Psoas muscle (tissue), 8 donors: ENCODE measurements around the gene ANKRD30B. TPM values are rescaled to one million over a fixed set of nuclear protein-coding genes. Genes with fewer than 3 reads are reported as not detected.
"Not testable (repeated sequence)": the region's sequence is repeated elsewhere in the genome, so short reads cannot be mapped to it uniquely, and the experiment has no call there.

Experiments used
- ATAC-seq, 4 donors: fragments of 200-7000 bp; cut with Tn5 transposase; one replicate each; pipeline ENCODE4 v1.9.1; 2020; ENCODE audit warnings: moderate library complexity in 3 of 4, mild to moderate bottlenecking in 2 of 4
- DNase-seq, 2 donors: peaks; one replicate each; pipeline ENCODE4 v3.0.0-alpha.2; 2020
- H3K27ac ChIP-seq: fragments of 200-600 bp; one replicate; pipeline ENCODE4 v1.8.0; 2022
- H3K27me3 ChIP-seq, 3 donors: fragments of 200-600 bp in 1 of 3; one replicate each; pipeline versions ENCODE4 v1.6.1 to v1.8.0; 2013 to 2022; ENCODE audit warnings: low read length in 2 of 3, mild to moderate bottlenecking in 2 of 3, moderate library complexity in 1 of 3; ENCODE audit not compliant: insufficient read depth in 3 of 3
- H3K36me3 ChIP-seq, 2 donors: fragments of 200-600 bp in 1 of 2; one replicate each; pipeline versions ENCODE4 v1.6.1 to v1.8.0; 2013 to 2022; ENCODE audit warnings: low read depth in 1 of 2, mild to moderate bottlenecking in 1 of 2, moderate library complexity in 1 of 2; ENCODE audit not compliant: insufficient read depth in 1 of 2
- H3K4me1 ChIP-seq: fragments of 200-600 bp; one replicate; pipeline ENCODE4 v1.8.0; 2022
- H3K4me3 ChIP-seq: fragments of 200-600 bp; one replicate; pipeline ENCODE4 v1.8.0; 2022; ENCODE audit warnings: mild to moderate bottlenecking
- H3K9me3 ChIP-seq: fragments of 200-600 bp; one replicate; pipeline ENCODE4 v1.8.0; 2022
- CTCF ChIP-seq: fragments of 200-600 bp; IDR thresholded peaks from one replicate; pipeline ENCODE4 v1.8.0; 2022; ENCODE audit warnings: antibody characterized with exemption
- WGBS, 3 donors: extraction: QIAGEN DNeasy Blood & Tissue Kit; methylation state at CpG; one replicate each; pipeline versions ENCODE4 v1.1.6 to v1.1.7; 2013; 5-methylcytosine and 5-hydroxymethylcytosine counted together
- intact Hi-C, 2 donors: fragments of 100-400 bp; cut with DNase I; formaldehyde crosslinking; loops; one replicate each; pipeline versions ENCODE4 v1.11.0 to v1.14.2; 2022
- long read RNA-seq, 2 donors: library from polyadenylated mRNA; unstranded; transcript quantifications; one replicate each; pipeline ENCODE4 v2.0.0, GENCODE V29; 2021
- polyA plus RNA-seq, 3 donors: library from polyadenylated mRNA; stranded (reverse); fragments of 200-250 nt; gene quantifications; one replicate each; pipeline ENCODE4 v1.2.3, GENCODE V29; 2013
- total RNA-seq, 4 donors: library from RNA; stranded (reverse); fragmentation: NEBNext Ultra II Directional in 2 of 4; extraction: Animal tissue kit (Norgen Biotek cat#: 25700) in 2 of 4; gene quantifications; one replicate each; pipeline versions ENCODE4 v1.2.1 to v1.2.4, GENCODE V29; 2021 to 2023
- donor health status: healthy with polysubstance abuse.
- donor health status: DM: no; HTN: no; CAD: no; lungs with moderate emphysema.
- donor health status: Bipolar disorder and iron deficiency.
- donor health status: healthy.
- donor health status: DM: yes; HTN: yes; CAD: no.
- donor health status: DM: no; HTN: no; CAD: no.
- donor health status: DM: no; HTN: no; CAD: no.
- donor health status: DM: yes; HTN: yes; CAD: no.

The ANKRD30B gene
- under 1 TPM in 1 of 4 donors, not detected in 3; 0.04 TPM for total RNA-seq
- under 1 TPM in 1 of 3 donors, not detected in 2; 0.10 TPM for polyA plus RNA-seq
- long read RNA-seq, donor 1: 0 reads
- long read RNA-seq, donor 2: 0 reads

- Histone ChIP-seq H3K36me3 (no peaks in the 10 kb centered on the region), H3K27me3 (peaks cover 0 to 7% (median 0%) of the 10 kb centered on the region in 3 donors), H3K4me1 (no peaks in the 10 kb centered on the region), H3K4me3 (no peak within 1 kb of the TSS), H3K27ac (no peak within 1 kb of the TSS), H3K9me3 (no peaks in the 10 kb centered on the region)
- DNase-seq (no peak), ATAC-seq (no peak)
- WGBS, 3 donors: 10 to 15% (median 11%) methylated on average over 62 to 79 of the region's 79 CpGs
- intact Hi-C loops: no loop called here
- TF ChIP-seq CTCF: no peak
These were observed at the start of gene ANKRD30B for GRCh38 chr18:14747513-14748474. ANKRD30B (plus strand) TSS chr18:14748172; CDS start chr18:14748420, 248 bp downstream.

GRCh38 chr18:14701286-14702040 lies 46.5 kb upstream of the ANKRD30B start:
- not testable (repeated sequence) for H3K36me3 ChIP-seq, H3K27ac ChIP-seq, H3K27me3 ChIP-seq, ATAC-seq, H3K4me3 ChIP-seq, DNase-seq, H3K4me1 ChIP-seq, H3K9me3 ChIP-seq
- intact Hi-C loops: loop anchor here in 1 of 2 donors (10.0 kb wide), 1 partner anchor 63 kb away; no protein-coding TSS in a partner anchor
- WGBS, 3 donors: 70 to 75% (median 74%) methylated on average over 7 of the region's 7 CpGs

- not testable (repeated sequence) for DNase-seq, H3K4me1 ChIP-seq, H3K27ac ChIP-seq, H3K27me3 ChIP-seq, H3K36me3 ChIP-seq, H3K9me3 ChIP-seq, H3K4me3 ChIP-seq, ATAC-seq
- intact Hi-C loops: loop anchor here in 1 of 2 donors (10.0 kb wide), 1 partner anchor 55 kb away; no protein-coding TSS in a partner anchor
- 56 to 78% (median 69%) methylated on average over 2 of the region's 2 CpGs for WGBS, 3 donors
These were observed 38.2 kb upstream of the ANKRD30B start for GRCh38 chr18:14709761-14710160.

- ATAC-seq, H3K27ac ChIP-seq, intact Hi-C loops, H3K27me3 ChIP-seq, H3K4me1 ChIP-seq, H3K36me3 ChIP-seq, H3K4me3 ChIP-seq, H3K9me3 ChIP-seq, DNase-seq: not testable (repeated sequence)
These were observed 26.4 kb upstream of the ANKRD30B start for GRCh38 chr18:14721569-14721968.

- ATAC-seq, H3K9me3 ChIP-seq, H3K4me3 ChIP-seq, DNase-seq, H3K27ac ChIP-seq, intact Hi-C loops, H3K36me3 ChIP-seq, H3K4me1 ChIP-seq, H3K27me3 ChIP-seq: not testable (repeated sequence)
- 25 to 51% (median 44%) methylated on average over 1 of the region's 1 CpG for WGBS, 3 donors
These were observed 8.9 kb upstream of the ANKRD30B start for GRCh38 chr18:14739056-14739455.

- no peaks in the 10 kb centered on the region for H3K4me1 ChIP-seq
- H3K36me3 ChIP-seq: no peaks in the 10 kb centered on the region
- no peak overlapping the region for H3K4me3 ChIP-seq
- no peak overlapping the region for H3K27ac ChIP-seq
- DNase-seq (no peak), ATAC-seq (no peak)
- H3K27me3 ChIP-seq: peaks cover 0 to 7% (median 0%) of the 10 kb centered on the region in 3 donors
- 92 to 95% (median 94%) methylated on average over 17 to 18 of the region's 18 CpGs for WGBS, 3 donors
- intact Hi-C loops: no loop called here
- no peaks in the 10 kb centered on the region for H3K9me3 ChIP-seq
- no peak for TF ChIP-seq CTCF
These were observed 1.1 kb upstream of the ANKRD30B start for GRCh38 chr18:14746897-14747296.
